WTC11 (cell line): Measurements from ENCODE around the gene ZNF74.
"Not testable (repeated sequence)": the region's sequence is repeated elsewhere in the genome, so short reads cannot be mapped to it uniquely, and the experiment has no call there.

Source experiments
- CTCF ChIP-seq: fragments of 200-600 bp; IDR thresholded peaks from 2 replicates; pipeline ENCODE4 v1.8.0; 2022; ENCODE audit warnings: antibody characterized with exemption
- NR1H2 ChIP-seq: sonication (generic); formaldehyde crosslinking; IDR thresholded peaks from 2 replicates; pipeline ENCODE4 v1.9.0; 2021; ENCODE audit warnings: mild to moderate bottlenecking, moderate library complexity, missing genetic modification reagents
- STAT6 ChIP-seq: sonication (generic); formaldehyde crosslinking; conservative IDR thresholded peaks from 2 replicates; pipeline ENCODE4 v1.8.1; 2023; ENCODE audit warnings: mild to moderate bottlenecking, low read depth, missing genetic modification reagents, moderate library complexity
- USF2 ChIP-seq: sonication (generic); formaldehyde crosslinking; IDR thresholded peaks from 2 replicates; pipeline ENCODE4 v1.8.1; 2023; ENCODE audit warnings: mild to moderate bottlenecking, missing genetic modification reagents, moderate library complexity
- ZNF121 ChIP-seq: sonication (generic); formaldehyde crosslinking; IDR thresholded peaks from 2 replicates; pipeline ENCODE4 v1.8.0; 2023; ENCODE audit warnings: missing genetic modification reagents

- not testable (repeated sequence) for TF ChIP-seq CTCF; NR1H2; ZNF121 (CRISPR knock-in tag); USF2; STAT6
Observed at GRCh38 chr22:20376983-20377382, 17.0 kb upstream of the ZNF74 start.
